GM19239 (cell line): Measurements from ENCODE around the gene MYOT.

Experiments used
- DNase-seq: peaks from one replicate; pipeline ENCODE4 v3.0.0; 2011; ENCODE audit warnings: low spot score; ENCODE audit not compliant: insufficient read length
- FAIRE-seq: peaks from 2 replicates; lab custom pipeline; 2011; peaks lifted over from hg19 to GRCh38; lab: Jason Lieb, UNC

MYOT gene

GRCh38 chr5:137891849-137892248 lies 24.2 kb downstream of the MYOT start:
- DNase-seq (no peak), FAIRE-seq (no peak)

DNA sequence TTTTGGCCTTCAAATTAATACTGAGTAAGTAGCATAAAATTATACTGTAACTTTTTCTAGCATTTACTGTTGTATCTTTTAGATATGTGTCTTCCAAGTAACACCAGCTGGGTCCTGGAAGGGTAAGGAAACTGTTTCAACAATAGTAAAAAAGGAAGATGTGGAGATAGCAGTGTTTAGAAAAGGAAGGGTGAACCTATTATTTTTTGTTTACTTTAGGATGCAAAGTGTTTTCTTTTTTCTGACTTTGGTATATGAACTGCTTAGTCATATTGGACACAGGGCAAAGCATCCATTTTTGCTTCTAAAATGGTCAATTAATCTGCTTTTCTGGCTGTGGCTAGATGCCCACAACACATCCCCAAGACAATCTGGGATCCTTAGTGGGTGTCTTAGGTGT lies 26.9 kb downstream of the MYOT start:
- FAIRE-seq (no peak), DNase-seq (no peak)

DNA sequence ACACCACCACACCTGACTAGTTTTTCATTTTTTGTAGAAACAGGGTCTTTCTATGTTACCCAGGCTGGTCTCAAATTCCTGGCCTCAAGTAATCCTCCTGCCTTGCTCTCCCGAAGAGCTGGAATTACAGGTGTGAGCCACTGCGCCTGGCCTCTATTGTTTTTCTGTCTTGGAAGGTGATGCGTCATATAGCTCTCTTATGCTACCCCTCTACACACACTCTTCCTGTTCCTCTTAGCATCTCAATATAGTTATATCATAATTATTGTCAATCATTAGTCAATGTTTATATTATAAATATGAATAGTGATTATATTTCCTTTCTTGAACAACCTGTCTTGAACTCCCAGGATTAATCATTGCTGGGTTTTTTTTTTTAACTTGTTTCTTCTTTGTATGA lies 28.9 kb downstream of the MYOT start:
- no peak for DNase-seq
- no peak for FAIRE-seq

GRCh38 chr5:137899493-137899892 lies 31.8 kb downstream of the MYOT start:
- DNase-seq (no peak), FAIRE-seq (no peak)

DNA sequence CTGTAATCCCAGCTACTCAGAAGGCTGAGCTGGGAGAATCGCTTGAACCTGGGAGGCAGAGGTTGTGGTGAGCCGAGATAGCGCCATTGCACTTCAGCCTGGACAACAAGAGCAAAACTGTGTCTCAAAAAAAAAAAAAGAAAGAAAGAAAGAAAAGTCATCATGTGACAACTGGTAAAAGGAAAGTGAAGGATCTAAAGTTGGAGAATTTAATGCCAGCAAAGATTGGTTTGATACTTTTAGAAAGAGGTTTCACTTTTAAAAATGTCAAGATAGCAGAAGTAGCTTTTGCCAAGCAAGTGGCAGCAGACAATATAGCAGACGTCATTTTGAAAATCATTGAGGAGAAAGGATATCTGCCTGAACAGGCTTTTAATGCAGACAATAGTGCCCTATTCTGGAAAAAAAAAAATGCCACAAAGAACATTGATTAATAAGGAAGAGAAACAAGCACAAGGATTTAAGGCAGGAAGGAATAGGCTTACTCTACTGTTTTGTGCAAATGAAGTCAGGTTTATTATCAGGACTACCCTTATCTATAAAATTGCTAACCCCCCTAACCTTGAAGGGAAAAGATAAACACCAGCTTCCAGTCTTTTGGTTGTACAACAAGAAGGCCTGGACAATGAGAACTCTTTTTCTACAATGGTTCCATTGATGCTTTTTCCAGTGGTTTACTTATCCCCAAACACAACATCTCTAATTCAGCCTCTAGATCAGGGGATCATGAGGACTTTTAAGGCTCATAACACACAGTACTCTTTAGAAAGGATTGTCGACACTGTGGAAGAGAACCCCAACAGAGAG lies 33.6 kb downstream of the MYOT start:
- no peak for DNase-seq
- FAIRE-seq: peak; percentile 54

DNA sequence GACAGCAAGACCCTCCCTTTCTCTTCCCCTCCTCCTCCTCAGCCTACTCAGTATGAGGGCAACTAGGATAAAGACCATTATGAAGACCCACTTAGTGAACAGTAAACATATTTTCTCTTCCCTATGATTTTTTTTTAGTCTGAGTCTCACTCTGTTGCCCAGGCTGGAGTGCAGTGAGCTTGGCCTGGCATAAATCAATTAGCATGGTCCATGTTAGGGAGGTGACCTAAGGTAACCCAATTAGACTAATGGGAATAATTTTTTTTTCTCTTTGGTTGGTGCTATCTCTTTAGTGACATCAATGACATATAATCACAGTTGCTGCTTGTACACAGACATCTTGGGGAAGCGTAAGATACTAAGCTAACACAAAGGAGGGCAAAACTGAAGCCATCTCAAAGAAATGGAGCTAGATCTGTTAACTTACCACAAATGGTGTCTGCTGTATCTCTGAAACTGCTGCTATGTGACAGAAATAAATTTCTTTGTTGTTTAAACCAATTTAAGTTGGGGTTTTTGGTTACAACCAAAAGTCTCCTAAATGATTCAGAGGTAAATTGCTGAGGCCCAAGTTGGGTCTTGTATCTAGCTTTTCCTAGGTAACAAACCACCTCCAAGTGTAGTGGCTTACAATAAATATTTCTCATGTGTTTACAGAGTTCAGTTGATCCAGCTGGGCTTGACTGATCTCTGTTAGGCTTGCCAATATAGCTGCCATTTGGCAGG lies 34.9 kb downstream of the MYOT start:
- DNase-seq (no peak), FAIRE-seq (no peak)

GRCh38 chr5:137914758-137915157 lies 47.1 kb downstream of the MYOT start:
- FAIRE-seq (no peak), DNase-seq (no peak)

DNA sequence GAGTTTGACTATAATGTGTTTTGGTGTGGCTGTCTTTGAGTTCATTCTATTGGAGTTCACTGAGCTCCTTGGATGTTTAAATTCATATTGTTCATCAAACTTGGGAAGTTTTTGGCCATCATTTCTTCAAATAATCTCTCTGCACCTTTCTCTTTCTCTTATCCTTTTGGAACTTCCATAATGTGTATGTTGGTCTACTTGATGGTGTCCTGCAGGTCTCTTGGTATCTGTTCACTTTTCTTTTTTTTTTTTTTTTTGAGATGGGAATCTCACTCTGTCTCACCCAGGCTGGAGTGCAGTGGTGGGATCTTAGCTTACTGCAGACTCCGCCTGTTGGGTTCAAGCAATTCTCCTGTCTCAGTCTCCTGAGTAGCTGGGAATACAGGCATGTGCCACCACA lies 49.3 kb downstream of the MYOT start:
- DNase-seq (no peak), FAIRE-seq (no peak)

DNA sequence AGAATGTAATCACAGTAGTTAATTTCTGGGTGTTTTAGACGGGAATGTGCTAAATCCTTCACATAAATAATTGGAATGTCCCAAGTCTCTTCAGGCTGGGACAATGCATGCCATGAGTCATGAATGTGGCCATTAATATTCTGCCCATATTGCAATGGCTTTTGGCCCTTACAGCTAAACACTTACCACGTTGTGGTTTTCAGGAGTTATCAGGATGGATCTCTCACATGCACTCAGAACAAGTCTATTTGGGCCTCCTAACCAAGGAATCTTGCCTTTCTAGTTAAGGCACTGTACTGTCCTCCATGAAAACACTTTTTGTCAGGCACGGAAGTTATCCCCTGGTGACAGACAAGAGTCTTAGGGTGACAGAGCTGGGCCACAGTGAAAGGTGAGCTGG lies 54.3 kb downstream of the MYOT start:
- FAIRE-seq (no peak), DNase-seq (no peak)

GRCh38 chr5:137923856-137924255 lies 56.2 kb downstream of the MYOT start:
- DNase-seq: no peak
- no peak for FAIRE-seq

GRCh38 chr5:137932800-137933199 lies 65.1 kb downstream of the MYOT start:
- no peak for DNase-seq
- FAIRE-seq: peak; percentile 23

DNA sequence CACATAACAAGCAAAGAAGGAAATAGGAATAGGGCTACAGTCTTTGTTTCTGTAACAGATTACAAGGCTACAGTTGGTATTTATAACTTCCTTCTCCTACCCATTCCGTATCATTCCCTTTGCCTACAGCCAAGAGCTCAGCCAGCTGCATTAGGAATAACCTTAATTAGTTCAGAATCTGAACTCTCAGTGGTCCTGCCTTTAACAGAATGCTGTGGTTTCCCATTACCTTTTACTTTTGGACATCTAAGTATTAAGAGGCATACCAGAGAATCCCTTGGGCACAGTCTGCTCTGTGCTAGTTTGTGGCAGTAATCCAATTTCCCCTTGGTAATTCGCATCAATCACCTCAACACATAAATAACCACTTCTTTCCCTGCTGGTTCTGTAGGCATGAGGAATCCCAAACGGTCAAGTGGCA lies 65.8 kb downstream of the MYOT start:
- DNase-seq: no peak
- FAIRE-seq: no peak

DNA sequence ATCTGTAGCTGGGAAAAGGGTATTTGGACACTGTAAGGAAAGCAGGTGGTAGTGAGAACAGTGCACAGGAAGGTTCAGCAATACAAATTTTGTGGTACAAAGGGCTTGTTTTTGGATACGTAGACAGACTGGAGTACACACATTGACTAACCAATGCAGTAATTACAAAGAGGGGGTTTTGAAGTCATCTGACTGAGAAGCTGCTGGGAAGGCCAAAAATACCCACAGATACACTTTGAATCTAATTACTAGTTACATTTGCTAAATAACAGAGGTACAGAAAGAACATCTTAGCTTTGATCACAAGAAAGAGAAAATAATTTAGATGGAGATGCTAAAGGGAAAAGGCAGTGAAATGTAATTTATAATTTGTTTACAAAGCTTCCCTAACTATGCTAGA lies 67.5 kb downstream of the MYOT start:
- no peak for FAIRE-seq
- DNase-seq: no peak

- FAIRE-seq: no peak
- no peak for DNase-seq
These were observed 68.0 kb downstream of the MYOT start for GRCh38 chr5:137935694-137936093.
